ENCODE results near the gene SCTR. TPM values are rescaled to one million over a fixed set of nuclear protein-coding genes. Genes with fewer than 3 reads are reported as not detected.

SCTR gene
- polyA plus RNA-seq, 1 experiment, result not detected

- ChIA-PET CTCF (no interaction called here), POLR2A (no interaction called here)
- H3K36me3 ChIP-seq (ENCODE audit: control insufficient read depth, insufficient read depth, low read length), result no peaks in the 10 kb centered on the region
- no peak for TF ChIP-seq CTCF (IDR thresholded peaks at IDR 0.05; ENCODE audit: insufficient read depth, low read depth, low read length)
- no peak overlapping the region for H3K4me3 ChIP-seq (ENCODE audit: low read depth, low read length)
- DNase-seq (ENCODE audit: low read depth), result no peak
- H3K27me3 ChIP-seq (ENCODE audit: control insufficient read depth, insufficient read depth, low read length), result peaks cover 3% of the 10 kb centered on the region
Observed at GRCh38 chr2:119438726-119439284, 85.5 kb downstream of the SCTR start.

- DNase-seq (ENCODE audit: low read depth), result no peak
- Histone ChIP-seq H3K27me3 (ENCODE audit: control insufficient read depth, insufficient read depth, low read length) (peaks cover 4% of the 10 kb centered on the region), H3K36me3 (ENCODE audit: control insufficient read depth, insufficient read depth, low read length) (no peaks in the 10 kb centered on the region), H3K4me3 (ENCODE audit: low read depth, low read length) (no peak overlapping the region)
- no peak for TF ChIP-seq CTCF (IDR thresholded peaks at IDR 0.05; ENCODE audit: insufficient read depth, low read depth, low read length)
- ChIA-PET POLR2A (no interaction called here), CTCF (no interaction called here)
Observed at GRCh38 chr2:119438128-119438656, 86.1 kb downstream of the SCTR start.

- no peak for TF ChIP-seq CTCF (IDR thresholded peaks at IDR 0.05; ENCODE audit: insufficient read depth, low read depth, low read length)
- CTCF ChIA-PET, result no interaction called here
- DNase-seq (ENCODE audit: low read depth), result no peak
Observed at GRCh38 chr2:119436993-119437772, 87.1 kb downstream of the SCTR start.

GRCh38 chr2:119435953-119436297 is 88.4 kb downstream of the SCTR start:
- ChIA-PET POLR2A (no interaction called here), CTCF (interaction anchor here (0.6 to 1.3 kb wide), 2 partner anchors 26 to 41 kb away, joined by 3 to 4 read pairs; no protein-coding TSS in a partner anchor)
- no peak for TF ChIP-seq CTCF (IDR thresholded peaks at IDR 0.05; ENCODE audit: insufficient read depth, low read depth, low read length)
- no peaks in the 10 kb centered on the region for H3K36me3 ChIP-seq (ENCODE audit: control insufficient read depth, insufficient read depth, low read length)
- H3K27me3 ChIP-seq (ENCODE audit: control insufficient read depth, insufficient read depth, low read length), result peaks cover 5% of the 10 kb centered on the region
- H3K4me3 ChIP-seq (ENCODE audit: low read depth, low read length), result no peak overlapping the region
- DNase-seq (ENCODE audit: low read depth), result no peak

More at GRCh38 chr2:119436993-119437772, 87.1 kb downstream of the SCTR start:
- H3K4me3 ChIP-seq (ENCODE audit: low read depth, low read length), result no peak overlapping the region
- H3K36me3 ChIP-seq (ENCODE audit: control insufficient read depth, insufficient read depth, low read length), result no peaks in the 10 kb centered on the region
- POLR2A ChIA-PET, result no interaction called here
- H3K27me3 ChIP-seq (ENCODE audit: control insufficient read depth, insufficient read depth, low read length), result peaks cover 5% of the 10 kb centered on the region

- ChIA-PET CTCF (interaction anchor here (0.6 to 1.3 kb wide), 2 partner anchors 27 to 41 kb away, joined by 3 to 4 read pairs; no protein-coding TSS in a partner anchor), POLR2A (no interaction called here)
- Histone ChIP-seq H3K27me3 (ENCODE audit: control insufficient read depth, insufficient read depth, low read length) (peaks cover 5% of the 10 kb centered on the region), H3K4me3 (ENCODE audit: low read depth, low read length) (no peak overlapping the region), H3K36me3 (ENCODE audit: control insufficient read depth, insufficient read depth, low read length) (no peaks in the 10 kb centered on the region)
- no peak for TF ChIP-seq CTCF (IDR thresholded peaks at IDR 0.05; ENCODE audit: insufficient read depth, low read depth, low read length)
- no peak for DNase-seq (ENCODE audit: low read depth)
Observed at GRCh38 chr2:119435081-119435952, 89.0 kb downstream of the SCTR start.

All from BJ (cell line).